Measurements from ENCODE around the gene DSCAML1.

DSCAML1 gene

DNA sequence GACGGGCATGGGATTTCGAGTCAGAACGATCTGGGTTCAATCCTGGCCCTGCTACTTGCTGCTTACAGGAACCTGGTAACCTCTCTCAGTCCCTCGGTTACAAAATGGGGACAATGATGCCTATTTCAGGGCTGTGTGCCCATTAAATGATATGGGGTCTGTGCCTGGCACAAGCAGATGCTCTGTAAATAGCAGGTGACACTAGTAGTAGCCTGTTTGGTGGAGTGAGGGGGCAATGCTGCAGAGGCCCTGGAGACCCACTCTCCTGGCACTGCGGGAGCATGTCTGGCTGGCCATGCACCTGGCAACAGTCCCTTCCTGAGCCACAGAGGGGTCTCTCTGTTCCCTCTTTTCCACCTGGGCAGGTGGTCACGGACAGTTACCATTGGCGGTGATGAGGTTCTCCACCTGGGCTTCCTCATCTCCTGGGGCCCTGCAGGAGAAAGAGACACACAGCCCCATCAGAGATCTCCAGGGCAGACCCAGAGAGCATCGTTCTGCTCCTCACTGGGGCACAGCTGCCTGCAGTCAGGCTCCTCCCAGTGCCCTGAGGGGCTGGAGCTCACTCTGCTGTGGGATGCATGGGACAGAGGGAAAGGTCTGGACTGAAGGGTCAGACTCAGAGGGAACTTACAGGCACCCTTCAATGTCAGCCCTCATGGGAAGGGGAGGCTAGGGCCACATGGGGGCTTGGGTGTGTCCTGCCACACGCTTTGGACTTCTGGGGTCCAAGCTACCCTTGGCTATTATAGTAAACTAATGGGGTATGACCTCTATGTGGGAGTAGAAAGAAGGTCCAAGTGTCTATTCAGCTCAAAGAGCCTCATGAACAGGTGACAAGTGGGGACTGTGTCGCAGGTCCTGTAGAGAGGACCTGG is 43.2 kb upstream of the DSCAML1 start:
- no peaks in the 10 kb centered on the region for H3K27me3 ChIP-seq (replicated peaks in 2 of 5; ENCODE audit: control insufficient read depth in 4 of 5, insufficient read depth in 5 of 5, low read length in 4 of 5)
- H3K4me3 ChIP-seq (ENCODE audit: control insufficient read depth in 1 of 7, extremely low read depth in 1 of 7, insufficient read depth in 4 of 7, low read depth in 2 of 7, low read length in 6 of 7): no peak overlapping the region
- no peaks in the 10 kb centered on the region for H3K9me3 ChIP-seq (ENCODE audit: control extremely low read depth in 1 of 5, control insufficient read depth in 4 of 5, insufficient read depth in 2 of 5, low read depth in 1 of 5, low read length in 4 of 5)
- CTCF ChIA-PET: interaction anchor here (0.7 to 8.2 kb wide), 6 partner anchors 8 to 213 kb away, joined by 4 to 122 read pairs (median 28); no protein-coding TSS in a partner anchor
- POLR2A ChIA-PET: no interaction called here
- WGBS (ENCODE audit: insufficient coverage): 97% methylated on average over 10 of the region's 10 CpGs
- no peak overlapping the region for H3K27ac ChIP-seq (ENCODE audit: insufficient read depth in 1 of 2, low read depth in 1 of 2, low read length in 2 of 2, poor library complexity in 1 of 2, severe bottlenecking in 2 of 2)
- no peaks in the 10 kb centered on the region for H3K36me3 ChIP-seq (ENCODE audit: control insufficient read depth in 4 of 4, insufficient read depth in 4 of 4, low read length in 3 of 4)
- H3K4me1 ChIP-seq (ENCODE audit: control extremely low read depth in 1 of 4, control insufficient read depth in 4 of 4, insufficient read depth in 4 of 4, low read length in 3 of 4): peaks cover 0 to 41% (median 15%) of the 10 kb centered on the region in 4 experiments
- DNase-seq: no peak

DNA sequence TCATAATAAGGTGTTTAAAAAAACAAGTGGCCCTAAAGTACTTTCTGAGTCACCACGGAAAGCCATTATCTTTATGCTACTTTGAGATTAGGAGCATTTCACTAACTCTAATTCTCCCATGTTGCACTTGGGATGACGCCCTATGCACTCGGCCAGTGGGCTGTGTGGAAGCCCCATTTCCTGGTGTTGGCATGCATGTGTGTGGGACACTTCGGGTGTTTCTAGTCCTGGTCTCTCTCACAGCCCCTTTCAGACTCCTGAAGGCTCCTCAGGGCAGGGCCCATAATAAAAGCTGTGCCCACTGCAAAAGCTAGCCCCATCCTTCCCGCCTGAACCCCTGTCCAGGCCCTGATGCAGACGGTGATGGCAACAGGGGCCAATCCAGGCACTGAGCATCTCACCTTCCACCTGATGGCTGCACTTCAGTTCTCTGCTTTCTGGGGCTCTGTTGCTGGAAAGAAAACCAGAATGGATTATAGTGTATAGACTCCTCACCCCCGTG is 42.4 kb upstream of the DSCAML1 start:
- 97% methylated on average over 6 of the region's 7 CpGs for WGBS (ENCODE audit: insufficient coverage)
- no peaks in the 10 kb centered on the region for H3K36me3 ChIP-seq (ENCODE audit: control insufficient read depth in 4 of 4, insufficient read depth in 4 of 4, low read length in 3 of 4)
- no peaks in the 10 kb centered on the region for H3K9me3 ChIP-seq (ENCODE audit: control extremely low read depth in 1 of 5, control insufficient read depth in 4 of 5, insufficient read depth in 2 of 5, low read depth in 1 of 5, low read length in 4 of 5)
- no peak for DNase-seq
- no peaks in the 10 kb centered on the region for H3K27me3 ChIP-seq (replicated peaks in 2 of 5; ENCODE audit: control insufficient read depth in 4 of 5, insufficient read depth in 5 of 5, low read length in 4 of 5)
- H3K4me3 ChIP-seq (ENCODE audit: control insufficient read depth in 1 of 7, extremely low read depth in 1 of 7, insufficient read depth in 4 of 7, low read depth in 2 of 7, low read length in 6 of 7): no peak overlapping the region
- peaks cover 0 to 41% (median 15%) of the 10 kb centered on the region in 4 experiments for H3K4me1 ChIP-seq (ENCODE audit: control extremely low read depth in 1 of 4, control insufficient read depth in 4 of 4, insufficient read depth in 4 of 4, low read length in 3 of 4)
- ChIA-PET CTCF (interaction anchor here (7.7 to 8.2 kb wide), 2 partner anchors 66 to 107 kb away, joined by 78 to 122 read pairs; no protein-coding TSS in a partner anchor), POLR2A (no interaction called here)
- no peak overlapping the region for H3K27ac ChIP-seq (ENCODE audit: insufficient read depth in 1 of 2, low read depth in 1 of 2, low read length in 2 of 2, poor library complexity in 1 of 2, severe bottlenecking in 2 of 2)

- 86% methylated on average over 7 of the region's 8 CpGs for WGBS (ENCODE audit: insufficient coverage)
- no peak overlapping the region for H3K4me3 ChIP-seq (ENCODE audit: control insufficient read depth in 1 of 7, extremely low read depth in 1 of 7, insufficient read depth in 4 of 7, low read depth in 2 of 7, low read length in 6 of 7)
- H3K4me1 ChIP-seq (ENCODE audit: control extremely low read depth in 1 of 4, control insufficient read depth in 4 of 4, insufficient read depth in 4 of 4, low read length in 3 of 4): peaks cover 0 to 41% (median 15%) of the 10 kb centered on the region in 4 experiments
- no peaks in the 10 kb centered on the region for H3K27me3 ChIP-seq (replicated peaks in 2 of 5; ENCODE audit: control insufficient read depth in 4 of 5, insufficient read depth in 5 of 5, low read length in 4 of 5)
- ChIA-PET CTCF (interaction anchor here (0.6 kb wide), 2 partner anchors 8 to 333 kb away, joined by 3 read pairs; no protein-coding TSS in a partner anchor), POLR2A (no interaction called here)
- no peak for DNase-seq
- H3K36me3 ChIP-seq (ENCODE audit: control insufficient read depth in 4 of 4, insufficient read depth in 4 of 4, low read length in 3 of 4): no peaks in the 10 kb centered on the region
- H3K27ac ChIP-seq (ENCODE audit: insufficient read depth in 1 of 2, low read depth in 1 of 2, low read length in 2 of 2, poor library complexity in 1 of 2, severe bottlenecking in 2 of 2): no peak overlapping the region
- no peaks in the 10 kb centered on the region for H3K9me3 ChIP-seq (ENCODE audit: control extremely low read depth in 1 of 5, control insufficient read depth in 4 of 5, insufficient read depth in 2 of 5, low read depth in 1 of 5, low read length in 4 of 5)
Observed at GRCh38 chr11:117838901-117839300, 41.9 kb upstream of the DSCAML1 start.

GRCh38 chr11:117837791-117838190 is 40.8 kb upstream of the DSCAML1 start:
- H3K4me1 ChIP-seq (ENCODE audit: control extremely low read depth in 1 of 4, control insufficient read depth in 4 of 4, insufficient read depth in 4 of 4, low read length in 3 of 4): peaks cover 0 to 47% (median 15%) of the 10 kb centered on the region in 4 experiments

DNA sequence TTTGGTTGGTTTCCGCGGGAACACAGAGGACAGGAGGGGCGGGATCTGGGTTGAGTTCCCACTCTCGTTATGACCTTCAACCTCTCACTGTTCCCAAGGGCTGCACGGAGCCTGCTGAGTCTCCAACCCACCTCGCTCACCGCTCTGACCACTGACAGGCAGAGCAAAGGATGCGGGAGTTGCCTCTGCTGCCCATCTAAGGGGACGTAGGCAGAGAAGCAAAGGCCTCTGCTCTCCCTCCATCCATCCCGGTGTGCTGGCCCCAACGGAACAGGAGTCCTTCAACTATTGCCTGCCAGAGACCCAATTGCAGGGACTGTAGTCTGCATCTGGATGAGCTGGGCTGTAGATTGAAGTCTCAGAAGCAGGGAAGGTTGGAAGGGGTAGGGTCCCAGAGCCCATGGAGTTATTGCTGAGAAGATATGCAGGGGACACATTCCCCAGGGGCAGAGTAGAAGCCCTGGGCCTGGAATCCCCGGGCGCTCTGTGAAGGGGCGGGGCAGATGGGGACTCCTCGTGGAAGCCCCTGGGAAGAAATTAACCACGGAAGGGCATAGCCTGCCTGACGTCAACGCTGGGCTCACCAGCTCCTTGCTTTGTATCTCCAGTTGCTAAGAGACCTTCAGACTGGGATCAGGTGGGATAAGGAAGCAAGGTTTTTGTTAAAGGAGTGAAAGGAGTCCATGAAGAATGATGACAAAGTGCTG is 40.2 kb upstream of the DSCAML1 start:
- H3K27ac ChIP-seq (ENCODE audit: insufficient read depth in 1 of 2, low read depth in 1 of 2, low read length in 2 of 2, poor library complexity in 1 of 2, severe bottlenecking in 2 of 2): no peak overlapping the region
- no peaks in the 10 kb centered on the region for H3K9me3 ChIP-seq (ENCODE audit: control extremely low read depth in 1 of 5, control insufficient read depth in 4 of 5, insufficient read depth in 2 of 5, low read depth in 1 of 5, low read length in 4 of 5)
- no peak overlapping the region for H3K4me3 ChIP-seq (ENCODE audit: control insufficient read depth in 1 of 7, extremely low read depth in 1 of 7, insufficient read depth in 4 of 7, low read depth in 2 of 7, low read length in 6 of 7)
- POLR2A ChIA-PET: no interaction called here
- H3K36me3 ChIP-seq (ENCODE audit: control insufficient read depth in 4 of 4, insufficient read depth in 4 of 4, low read length in 3 of 4): no peaks in the 10 kb centered on the region
- no peak for DNase-seq
- CTCF ChIA-PET: interaction anchor here (1.2 kb wide), 1 partner anchor 9 kb away, joined by 4 read pairs; no protein-coding TSS in a partner anchor
- WGBS (ENCODE audit: insufficient coverage): 97% methylated on average over 18 of the region's 18 CpGs
- H3K27me3 ChIP-seq (replicated peaks in 2 of 5; ENCODE audit: control insufficient read depth in 4 of 5, insufficient read depth in 5 of 5, low read length in 4 of 5): no peaks in the 10 kb centered on the region
- peaks cover 0 to 43% (median 12%) of the 10 kb centered on the region in 4 experiments for H3K4me1 ChIP-seq (ENCODE audit: control extremely low read depth in 1 of 4, control insufficient read depth in 4 of 4, insufficient read depth in 4 of 4, low read length in 3 of 4)

More at GRCh38 chr11:117837791-117838190, 40.8 kb upstream of the DSCAML1 start:
- Histone ChIP-seq H3K4me3 (ENCODE audit: control insufficient read depth in 1 of 7, extremely low read depth in 1 of 7, insufficient read depth in 4 of 7, low read depth in 2 of 7, low read length in 6 of 7) (no peak overlapping the region), H3K9me3 (ENCODE audit: control extremely low read depth in 1 of 5, control insufficient read depth in 4 of 5, insufficient read depth in 2 of 5, low read depth in 1 of 5, low read length in 4 of 5) (no peaks in the 10 kb centered on the region), H3K36me3 (ENCODE audit: control insufficient read depth in 4 of 4, insufficient read depth in 4 of 4, low read length in 3 of 4) (no peaks in the 10 kb centered on the region), H3K27ac (ENCODE audit: insufficient read depth in 1 of 2, low read depth in 1 of 2, low read length in 2 of 2, poor library complexity in 1 of 2, severe bottlenecking in 2 of 2) (no peak overlapping the region), H3K27me3 (replicated peaks in 2 of 5; ENCODE audit: control insufficient read depth in 4 of 5, insufficient read depth in 5 of 5, low read length in 4 of 5) (no peaks in the 10 kb centered on the region)
- no peak for DNase-seq
- 91% methylated on average over 6 of the region's 8 CpGs for WGBS (ENCODE audit: insufficient coverage)
- ChIA-PET POLR2A (no interaction called here), CTCF (interaction anchor here (0.8 to 1.2 kb wide), 2 partner anchors 10 to 15 kb away, joined by 3 to 4 read pairs; no protein-coding TSS in a partner anchor)

DNA sequence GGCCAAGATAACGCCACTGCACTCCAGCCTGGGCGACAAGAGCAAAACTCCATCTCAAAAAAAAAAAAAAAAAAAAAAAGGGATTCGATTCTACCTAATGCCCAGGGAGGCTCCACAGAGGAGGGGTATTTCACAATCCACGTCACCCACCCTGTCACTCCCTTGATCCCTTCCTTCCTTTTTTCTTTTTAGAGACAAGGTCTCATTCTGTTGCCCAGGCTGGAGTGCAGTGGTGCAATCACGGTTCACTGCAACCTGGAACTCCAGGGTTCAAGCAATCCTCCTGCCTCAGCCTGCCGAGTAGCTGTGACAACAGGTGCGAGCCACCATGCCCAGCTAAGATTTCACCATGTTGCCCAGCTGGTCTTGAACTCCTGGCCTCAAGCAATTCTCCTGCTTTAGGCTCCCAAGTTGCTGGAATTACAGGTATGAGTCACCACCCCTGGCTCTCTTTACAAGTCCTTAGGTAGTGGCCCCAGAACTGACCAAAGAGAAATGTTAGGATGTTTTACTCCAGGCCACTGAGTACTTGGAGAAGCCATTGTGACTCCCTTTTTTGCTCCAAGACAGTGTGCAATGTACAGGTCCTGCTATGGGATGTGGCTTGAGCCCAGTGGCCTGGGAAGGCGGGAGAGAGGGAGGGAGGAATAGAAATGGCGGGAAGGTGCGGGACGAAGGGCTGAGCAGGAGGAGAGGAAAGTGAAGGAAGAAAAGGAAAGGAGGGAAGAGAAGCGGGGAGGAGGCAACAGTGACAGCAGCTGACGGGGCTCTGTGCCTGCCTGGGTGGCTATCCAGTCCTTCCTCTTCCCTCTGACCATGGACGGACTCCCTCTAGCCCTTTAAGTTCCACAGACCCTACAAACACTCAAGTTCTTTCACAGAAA is 39.3 kb upstream of the DSCAML1 start:
- Histone ChIP-seq H3K4me1 (ENCODE audit: control extremely low read depth in 1 of 4, control insufficient read depth in 4 of 4, insufficient read depth in 4 of 4, low read length in 3 of 4) (peaks cover 0 to 39% (median 4%) of the 10 kb centered on the region in 4 experiments), H3K27ac (ENCODE audit: insufficient read depth in 1 of 2, low read depth in 1 of 2, low read length in 2 of 2, poor library complexity in 1 of 2, severe bottlenecking in 2 of 2) (no peak overlapping the region), H3K4me3 (ENCODE audit: control insufficient read depth in 1 of 7, extremely low read depth in 1 of 7, insufficient read depth in 4 of 7, low read depth in 2 of 7, low read length in 6 of 7) (no peak overlapping the region), H3K9me3 (ENCODE audit: control extremely low read depth in 1 of 5, control insufficient read depth in 4 of 5, insufficient read depth in 2 of 5, low read depth in 1 of 5, low read length in 4 of 5) (no peaks in the 10 kb centered on the region), H3K27me3 (replicated peaks in 2 of 5; ENCODE audit: control insufficient read depth in 4 of 5, insufficient read depth in 5 of 5, low read length in 4 of 5) (no peaks in the 10 kb centered on the region), H3K36me3 (ENCODE audit: control insufficient read depth in 4 of 4, insufficient read depth in 4 of 4, low read length in 3 of 4) (no peaks in the 10 kb centered on the region)
- 80% methylated on average over 6 of the region's 14 CpGs for WGBS (ENCODE audit: insufficient coverage)
- no peak for DNase-seq
- ChIA-PET POLR2A (no interaction called here), CTCF (interaction anchor here (1.2 to 6.0 kb wide), 3 partner anchors 8 to 68 kb away, joined by 4 to 43 read pairs (median 8); partner anchors contain the start of gene FXYD2)

Data from common myeloid progenitor, CD34-positive (primary cell).